Mammary epithelial cell (primary cell): Measurements from ENCODE around the gene SEMA4C.

ENCODE experiments used
- EZH2 ChIP-seq: IDR thresholded peaks from 2 replicates; pipeline ENCODE4 v1.6.1; 2012; ENCODE audit warnings: low read length, inconsistent platforms, borderline replicate concordance
- TF ChIP-seq, protein P1 (sequence below), 2 donors: IDR thresholded peaks in 1 of 2; conservative IDR thresholded peaks in 1 of 2; 2 replicates each; pipeline ENCODE4 v1.5.1; 2011 to 2012; ENCODE audit warnings: inconsistent platforms in 2 of 2, low read length in 2 of 2, mild to moderate bottlenecking in 2 of 2, control low read depth in 1 of 2, low read depth in 1 of 2; ENCODE audit not compliant: insufficient read depth in 1 of 2; ENCODE audit errors: extremely low read depth in 1 of 2

- TF ChIP-seq, protein P1, sequence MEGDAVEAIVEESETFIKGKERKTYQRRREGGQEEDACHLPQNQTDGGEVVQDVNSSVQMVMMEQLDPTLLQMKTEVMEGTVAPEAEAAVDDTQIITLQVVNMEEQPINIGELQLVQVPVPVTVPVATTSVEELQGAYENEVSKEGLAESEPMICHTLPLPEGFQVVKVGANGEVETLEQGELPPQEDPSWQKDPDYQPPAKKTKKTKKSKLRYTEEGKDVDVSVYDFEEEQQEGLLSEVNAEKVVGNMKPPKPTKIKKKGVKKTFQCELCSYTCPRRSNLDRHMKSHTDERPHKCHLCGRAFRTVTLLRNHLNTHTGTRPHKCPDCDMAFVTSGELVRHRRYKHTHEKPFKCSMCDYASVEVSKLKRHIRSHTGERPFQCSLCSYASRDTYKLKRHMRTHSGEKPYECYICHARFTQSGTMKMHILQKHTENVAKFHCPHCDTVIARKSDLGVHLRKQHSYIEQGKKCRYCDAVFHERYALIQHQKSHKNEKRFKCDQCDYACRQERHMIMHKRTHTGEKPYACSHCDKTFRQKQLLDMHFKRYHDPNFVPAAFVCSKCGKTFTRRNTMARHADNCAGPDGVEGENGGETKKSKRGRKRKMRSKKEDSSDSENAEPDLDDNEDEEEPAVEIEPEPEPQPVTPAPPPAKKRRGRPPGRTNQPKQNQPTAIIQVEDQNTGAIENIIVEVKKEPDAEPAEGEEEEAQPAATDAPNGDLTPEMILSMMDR (conservative IDR thresholded peaks at IDR 0.05 in 1 of 2, IDR thresholded peaks at IDR 0.05 in 1 of 2; ENCODE audit: extremely low read depth in 1 of 2, insufficient read depth in 1 of 2, low read depth in 1 of 2, low read length in 2 of 2) = no peak
- no peak for TF ChIP-seq EZH2
Observed at GRCh38 chr2:96914332-96914731, 44.5 kb upstream of the SEMA4C start.
